CD8-positive, alpha-beta memory T cell (primary cell): Measurements from ENCODE around the gene GATAD2A. TPM values are rescaled to one million over a fixed set of nuclear protein-coding genes. Genes with fewer than 3 reads are reported as not detected.
A peak's percentile ranks its signal among the peaks of the same experiment; 100 is the strongest.

Source experiments
- CTCF ChIA-PET: fragments of 350-600 bp; sonication (Branson Sonifier 250); formaldehyde crosslinking; loops from one replicate; lab custom pipeline; 2021; ENCODE audit warnings: antibody characterized with exemption; lab: Charles Lee
- POLR2A ChIA-PET: fragments of 350-600 bp; sonication (Branson Sonifier 250); formaldehyde crosslinking; loops from one replicate; lab custom pipeline; 2021; ENCODE audit warnings: antibody characterized with exemption; lab: Charles Lee
- DNase-seq, 5 donors: peaks; one replicate each; pipeline versions ENCODE4 v3.0.0 to v3.0.0-alpha.2; 2020 to 2022; ENCODE audit warnings: mixed read lengths in 1 of 5
- H3K27ac ChIP-seq: one replicate; pipeline ENCODE4 v1.7.0; 2013; ENCODE audit warnings: low read depth, mild to moderate bottlenecking, low read length, moderate library complexity
- H3K27me3 ChIP-seq: 2 replicates; pipeline ENCODE4 v1.7.0; 2013; ENCODE audit warnings: low read length, mild to moderate bottlenecking; ENCODE audit not compliant: insufficient read depth, poor library complexity, severe bottlenecking
- H3K36me3 ChIP-seq: 2 replicates; pipeline ENCODE4 v1.7.0; 2013; ENCODE audit warnings: mild to moderate bottlenecking, low read length, moderate library complexity; ENCODE audit not compliant: insufficient read depth
- H3K4me1 ChIP-seq: 2 replicates; pipeline ENCODE4 v1.7.0; 2013; ENCODE audit warnings: mild to moderate bottlenecking, low read length, moderate library complexity; ENCODE audit not compliant: insufficient read depth
- H3K4me3 ChIP-seq: 2 replicates; pipeline ENCODE4 v1.7.0; 2013; ENCODE audit warnings: mild to moderate bottlenecking, low read length
- H3K9me3 ChIP-seq: 2 replicates; pipeline ENCODE4 v1.7.0; 2013; ENCODE audit warnings: mild to moderate bottlenecking, low read length
- H3K27ac Mint-ChIP-seq, 8 donors: one replicate each; pipeline ENCODE4 v1.8.0; 2020 to 2021; ENCODE audit warnings: mixed read lengths in 8 of 8, mild to moderate bottlenecking in 6 of 8, inconsistent platforms in 3 of 8, moderate library complexity in 3 of 8
- H3K27me3 Mint-ChIP-seq, 2 donors: one replicate each; pipeline ENCODE4 v1.8.0; 2020 to 2021; ENCODE audit warnings: mixed read lengths in 2 of 2, mild to moderate bottlenecking in 1 of 2, moderate library complexity in 1 of 2
- H3K36me3 Mint-ChIP-seq, 3 donors: one replicate each; pipeline ENCODE4 v1.8.0; 2020 to 2021; ENCODE audit warnings: mixed read lengths in 3 of 3, inconsistent platforms in 1 of 3, mild to moderate bottlenecking in 1 of 3
- H3K4me1 Mint-ChIP-seq, 3 donors: one replicate each; pipeline ENCODE4 v1.8.0; 2020 to 2021; ENCODE audit warnings: mixed read lengths in 3 of 3, inconsistent platforms in 1 of 3, mild to moderate bottlenecking in 1 of 3
- H3K4me3 Mint-ChIP-seq, 7 donors: one replicate each; pipeline ENCODE4 v1.8.0; 2020 to 2021; ENCODE audit warnings: mixed read lengths in 7 of 7, mild to moderate bottlenecking in 6 of 7, moderate library complexity in 4 of 7, inconsistent platforms in 2 of 7
- H3K9me3 Mint-ChIP-seq, 5 donors: one replicate each; pipeline ENCODE4 v1.8.0; 2020 to 2022; ENCODE audit warnings: mixed read lengths in 5 of 5, mild to moderate bottlenecking in 3 of 5, moderate library complexity in 2 of 5, inconsistent platforms in 1 of 5
- polyA plus RNA-seq: library from polyadenylated mRNA; unstranded; fragments of 300-500 nt; fragmentation: Illumina TruSeq; gene quantifications from one replicate; pipeline ENCODE4 v1.2.3, GENCODE V29; 2021
- total RNA-seq, 2 experiments: library from RNA; stranded (reverse); gene quantifications; one replicate each; pipeline ENCODE4 v1.2.3, GENCODE V29; 2021

The GATAD2A gene
- total and polyA plus RNA-seq, 3 experiments from 2014 or later = 46.9 to 182 (median 176) TPM

- POLR2A ChIA-PET = no interaction called here
- no peaks in the 10 kb centered on the region for H3K36me3 ChIP-seq
- H3K27me3 ChIP-seq = no peaks in the 10 kb centered on the region
- no peak overlapping the region for H3K4me3 ChIP-seq
- Mint-ChIP-seq H3K9me3 (no peaks in the 10 kb centered on the region), H3K4me1 (peaks cover 6 to 9% (median 7%) of the 10 kb centered on the region in 3 donors), H3K36me3 (peaks cover 0 to 58% (median 5%) of the 10 kb centered on the region in 3 donors), H3K27ac (peak overlapping the region in 1 of 8 donors; percentile 63), H3K4me3 (no peak overlapping the region), H3K27me3 (no peaks in the 10 kb centered on the region)
- no peak for DNase-seq
- peaks cover 4% of the 10 kb centered on the region for H3K4me1 ChIP-seq
- no peaks in the 10 kb centered on the region for H3K9me3 ChIP-seq
- CTCF ChIA-PET = no interaction called here
- no peak overlapping the region for H3K27ac ChIP-seq
These were observed 121.3 kb downstream of the GATAD2A start for GRCh38 chr19:19526581-19527370.

GRCh38 chr19:19527371-19527656 is 121.8 kb downstream of the GATAD2A start:
- CTCF ChIA-PET = no interaction called here
- H3K36me3 Mint-ChIP-seq = peaks cover 0 to 58% (median 5%) of the 10 kb centered on the region in 3 donors
- no peaks in the 10 kb centered on the region for H3K36me3 ChIP-seq

GRCh38 chr19:19527674-19528625 is 122.5 kb downstream of the GATAD2A start:
- Mint-ChIP-seq H3K4me3 (no peak overlapping the region), H3K27ac (no peak overlapping the region), H3K4me1 (peaks cover 6 to 11% (median 7%) of the 10 kb centered on the region in 3 donors), H3K27me3 (no peaks in the 10 kb centered on the region), H3K36me3 (peaks cover 0 to 54% (median 5%) of the 10 kb centered on the region in 3 donors), H3K9me3 (no peaks in the 10 kb centered on the region)
- no peak overlapping the region for H3K27ac ChIP-seq
- H3K27me3 ChIP-seq = no peaks in the 10 kb centered on the region
- no peaks in the 10 kb centered on the region for H3K36me3 ChIP-seq
- ChIA-PET CTCF (no interaction called here), POLR2A (no interaction called here)
- DNase-seq = no peak
- H3K4me1 ChIP-seq = peaks cover 11% of the 10 kb centered on the region
- no peak overlapping the region for H3K4me3 ChIP-seq
- H3K9me3 ChIP-seq = no peaks in the 10 kb centered on the region

More at GRCh38 chr19:19527371-19527656, 121.8 kb downstream of the GATAD2A start:
- Histone ChIP-seq H3K4me1 (peaks cover 9% of the 10 kb centered on the region), H3K4me3 (no peak overlapping the region), H3K9me3 (no peaks in the 10 kb centered on the region), H3K27ac (no peak overlapping the region), H3K27me3 (no peaks in the 10 kb centered on the region)
- POLR2A ChIA-PET = no interaction called here
- no peak overlapping the region for H3K27ac Mint-ChIP-seq
- DNase-seq = no peak
- H3K27me3 Mint-ChIP-seq = no peaks in the 10 kb centered on the region
- H3K9me3 Mint-ChIP-seq = no peaks in the 10 kb centered on the region
- H3K4me3 Mint-ChIP-seq = no peak overlapping the region
- peaks cover 8 to 12% (median 11%) of the 10 kb centered on the region in 3 donors for H3K4me1 Mint-ChIP-seq

- H3K36me3 Mint-ChIP-seq = peaks cover 0 to 49% (median 5%) of the 10 kb centered on the region in 3 donors
- no peak for DNase-seq
- no peak within 1 kb of the TSS for H3K4me3 Mint-ChIP-seq
- no peaks in the 10 kb centered on the region for H3K9me3 ChIP-seq
- H3K4me1 Mint-ChIP-seq = peaks cover 5 to 10% (median 5%) of the 10 kb centered on the region in 3 donors
- H3K4me3 ChIP-seq = no peak within 1 kb of the TSS
- ChIA-PET POLR2A (interaction anchor here (0.5 kb wide), 1 partner anchor 134 kb away, joined by 3 read pairs; no protein-coding TSS in a partner anchor), CTCF (interaction anchor here (0.9 to 7.5 kb wide), 3 partner anchors 116 to 430 kb away, joined by 3 to 50 read pairs (median 34); partner anchors contain the start of gene GMIP)
- H3K27me3 ChIP-seq = no peaks in the 10 kb centered on the region
- peaks cover 9% of the 10 kb centered on the region for H3K4me1 ChIP-seq
- no peak within 1 kb of the TSS for H3K27ac ChIP-seq
- H3K27me3 Mint-ChIP-seq = no peaks in the 10 kb centered on the region
- H3K36me3 ChIP-seq = no peaks in the 10 kb centered on the region
- H3K27ac Mint-ChIP-seq = peak within 1 kb of the TSS in 2 of 8 donors; percentile 51 to 79
- H3K9me3 Mint-ChIP-seq = no peaks in the 10 kb centered on the region
These were observed 123.4 kb downstream of the GATAD2A start, which contains the start of gene YJEFN3 for GRCh38 chr19:19528721-19529490. TSS of gene YJEFN3 (plus strand) at chr19:19528911. CDS start at chr19:19528933, 22 bp downstream.

- Mint-ChIP-seq H3K36me3 (peaks cover 0 to 40% (median 5%) of the 10 kb centered on the region in 3 donors), H3K9me3 (peaks cover 0 to 2% (median 0%) of the 10 kb centered on the region in 5 donors), H3K4me1 (peaks cover 5 to 10% (median 5%) of the 10 kb centered on the region in 3 donors), H3K27me3 (no peaks in the 10 kb centered on the region), H3K4me3 (no peak overlapping the region), H3K27ac (peak overlapping the region in 1 of 8 donors; percentile 79)
- H3K4me1 ChIP-seq = peaks cover 9% of the 10 kb centered on the region
- H3K27ac ChIP-seq = no peak overlapping the region
- no peaks in the 10 kb centered on the region for H3K9me3 ChIP-seq
- no peaks in the 10 kb centered on the region for H3K36me3 ChIP-seq
- no peak for DNase-seq
- H3K4me3 ChIP-seq = no peak overlapping the region
- POLR2A ChIA-PET = interaction anchor here (0.5 to 0.7 kb wide), 2 partner anchors 72 to 133 kb away, joined by 3 read pairs; no protein-coding TSS in a partner anchor
- CTCF ChIA-PET = interaction anchor here (0.9 to 7.5 kb wide), 3 partner anchors 115 to 429 kb away, joined by 3 to 50 read pairs (median 34); partner anchors contain the start of gene GMIP
- H3K27me3 ChIP-seq = no peaks in the 10 kb centered on the region
These were observed 124.4 kb downstream of the GATAD2A start for GRCh38 chr19:19529783-19530422.

GRCh38 chr19:19530423-19530804 is 124.9 kb downstream of the GATAD2A start:
- peaks cover 0 to 2% (median 0%) of the 10 kb centered on the region in 5 donors for H3K9me3 Mint-ChIP-seq
- no peaks in the 10 kb centered on the region for H3K27me3 ChIP-seq
- no peak for DNase-seq
- H3K4me1 ChIP-seq = peaks cover 9% of the 10 kb centered on the region
- CTCF ChIA-PET = interaction anchor here (3.9 to 7.5 kb wide), 2 partner anchors 115 to 428 kb away, joined by 34 to 50 read pairs; partner anchors contain the start of gene GMIP
- H3K36me3 Mint-ChIP-seq = peaks cover 0 to 35% (median 5%) of the 10 kb centered on the region in 3 donors
- H3K36me3 ChIP-seq = no peaks in the 10 kb centered on the region
- H3K4me1 Mint-ChIP-seq = peaks cover 5 to 10% (median 5%) of the 10 kb centered on the region in 3 donors
- H3K27ac ChIP-seq = no peak overlapping the region
- H3K27ac Mint-ChIP-seq = peak overlapping the region in 1 of 8 donors; percentile 70
- H3K4me3 ChIP-seq = no peak overlapping the region
- no peak overlapping the region for H3K4me3 Mint-ChIP-seq
- POLR2A ChIA-PET = interaction anchor here (0.7 kb wide), 1 partner anchor 72 kb away, joined by 3 read pairs; no protein-coding TSS in a partner anchor
- no peaks in the 10 kb centered on the region for H3K9me3 ChIP-seq
- no peaks in the 10 kb centered on the region for H3K27me3 Mint-ChIP-seq
